OCI-LY3 (cell line): Measurements from ENCODE around the gene PDGFRA.

ENCODE experiments used
- CTCF ChIP-seq: fragments of 200-600, 300-600 bp; sonication (generic); IDR thresholded peaks from 2 replicates; pipeline ENCODE4 v1.5.1; 2014; ENCODE audit warnings: antibody characterized with exemption, low read length, low read depth
- EZH2phosphoT487 ChIP-seq: fragments of 200-600 bp; shearing (Covaris generic); IDR thresholded peaks from 2 replicates; pipeline ENCODE4 v1.6.1; 2018; ENCODE audit warnings: antibody characterized with exemption, mixed run types, low read depth

GRCh38 chr4:54278216-54278615 is 49.1 kb downstream of the PDGFRA start:
- TF ChIP-seq CTCF = no peak
- TF ChIP-seq EZH2phosphoT487 = no peak
